Vagina (tissue), 2 donors: ENCODE results near the gene TMEM106C.

ENCODE experiments used
- CTCF ChIP-seq, 3 experiments: fragments of 450-650 bp in 2 of 3; fragments of 200-600 bp in 1 of 3; sonication (generic) in 1 of 3; IDR thresholded peaks; one replicate each; pipeline ENCODE4 v1.5.1; 2017 to 2019; ENCODE audit warnings: antibody characterized with exemption in 3 of 3, mild to moderate bottlenecking in 2 of 3, moderate library complexity in 2 of 3
- POLR2AphosphoS5 ChIP-seq, 2 donors: sonication (generic); formaldehyde crosslinking; IDR thresholded peaks; one replicate each; pipeline ENCODE4 v1.9.0; 2017; ENCODE audit warnings: antibody characterized with exemption in 2 of 2, mild to moderate bottlenecking in 2 of 2, low read depth in 1 of 2; ENCODE audit not compliant: insufficient read depth in 1 of 2

GRCh38 chr12:47963340-47964040 lies at the start of gene TMEM106C:
- peak; percentile 80 to 96 for TF ChIP-seq POLR2AphosphoS5 (IDR thresholded peaks at IDR 0.05; ENCODE audit: insufficient read depth in 1 of 2, low read depth in 1 of 2)
- peak; percentile 79 to 97 (median 92) for TF ChIP-seq CTCF (IDR thresholded peaks at IDR 0.05)
